HepG2 (cell line): ENCODE results near the gene GAL3ST1. TPM values are rescaled to one million over a fixed set of nuclear protein-coding genes. Genes with fewer than 3 reads are reported as not detected.
A peak's percentile ranks its signal among the peaks of the same experiment; 100 is the strongest.

Experiments used
- ARHGAP35 ChIP-seq: sonication (generic); formaldehyde crosslinking; IDR thresholded peaks from 2 replicates; pipeline ENCODE4 v1.9.0; 2022; ENCODE audit warnings: mild to moderate bottlenecking, inconsistent platforms, moderate library complexity, missing genetic modification reagents, borderline replicate concordance
- ARNTL ChIP-seq: sonication (generic); formaldehyde crosslinking; IDR thresholded peaks from 2 replicates; pipeline ENCODE4 v1.4.0; 2020; ENCODE audit warnings: mild to moderate bottlenecking, missing genetic modification reagents
- CREB1 ChIP-seq, 2 experiments: fragments of 450-650 bp in 1 of 2; IDR thresholded peaks; 2 replicates each; pipeline ENCODE4 v1.6.1; 2016 to 2017; ENCODE audit warnings: control low read depth in 1 of 2, mild to moderate bottlenecking in 1 of 2, missing compliant biosample characterization in 1 of 2, missing genetic modification characterization in 1 of 2
- EP300 ChIP-seq, 3 experiments: sonication (generic) in 1 of 3; formaldehyde crosslinking in 1 of 3; IDR thresholded peaks; 2 replicates each; pipeline versions ENCODE4 v1.5.1 to v1.6.1; 2011 to 2020; ENCODE audit warnings: low read depth in 2 of 3, low read length in 2 of 3, borderline replicate concordance in 1 of 3, improper control_type of control experiment in 1 of 3, mild to moderate bottlenecking in 1 of 3, missing genetic modification reagents in 1 of 3, moderate library complexity in 1 of 3
- ESRRA ChIP-seq: sonication (generic); formaldehyde crosslinking; IDR thresholded peaks from 2 replicates; pipeline ENCODE4 v1.5.1; 2020; ENCODE audit warnings: mild to moderate bottlenecking, low read depth, missing genetic modification reagents
- HDAC6 ChIP-seq: fragments of 200-600 bp; sonication (generic); IDR thresholded peaks from 2 replicates; pipeline ENCODE4 v1.7.0; 2017; ENCODE audit warnings: mild to moderate bottlenecking, antibody characterized with exemption, low read length, low read depth
- MLLT10 ChIP-seq: sonication (generic); formaldehyde crosslinking; IDR thresholded peaks from 2 replicates; pipeline ENCODE4 v1.4.0; 2020; ENCODE audit warnings: missing genetic modification reagents
- SAP130 ChIP-seq: IDR thresholded peaks from 2 replicates; pipeline ENCODE4 v1.6.1; 2016; ENCODE audit warnings: low read depth
- SMAD1 ChIP-seq: sonication (generic); formaldehyde crosslinking; IDR thresholded peaks from 2 replicates; pipeline ENCODE4 v1.4.0; 2020; ENCODE audit warnings: missing genetic modification reagents, low read depth, mild to moderate bottlenecking, borderline replicate concordance
- SOX6 ChIP-seq, 2 experiments: fragments of 450-650 bp in 1 of 2; sonication (generic) in 1 of 2; formaldehyde crosslinking in 1 of 2; IDR thresholded peaks; 2 replicates each; pipeline versions ENCODE4 v1.4.0 to v1.6.1; 2017 to 2020; ENCODE audit warnings: antibody characterized with exemption in 1 of 2, mild to moderate bottlenecking in 1 of 2, missing genetic modification reagents in 1 of 2
- TMF1 ChIP-seq: sonication (generic); formaldehyde crosslinking; IDR thresholded peaks from 2 replicates; pipeline ENCODE4 v1.8.1; 2022; ENCODE audit warnings: low read depth, missing genetic modification reagents
- ZFX ChIP-seq: sonication (generic); formaldehyde crosslinking; IDR thresholded peaks from 2 replicates; pipeline ENCODE4 v1.4.0; 2020; ENCODE audit warnings: mild to moderate bottlenecking, low read depth, missing genetic modification reagents, moderate library complexity
- ZNF180 ChIP-seq: sonication (generic); formaldehyde crosslinking; IDR thresholded peaks from 2 replicates; pipeline ENCODE4 v1.4.0; 2020; ENCODE audit warnings: low read depth, missing genetic modification reagents, borderline replicate concordance
- ZNF432 ChIP-seq: sonication (generic); formaldehyde crosslinking; IDR thresholded peaks from 2 replicates; pipeline ENCODE4 v1.5.0; 2020; ENCODE audit warnings: missing genetic modification reagents, mild to moderate bottlenecking, borderline replicate concordance
- ZNF496 ChIP-seq: sonication (generic); formaldehyde crosslinking; IDR thresholded peaks from 2 replicates; pipeline ENCODE4 v1.8.1; 2023; ENCODE audit warnings: mild to moderate bottlenecking, moderate library complexity, missing genetic modification reagents; ENCODE audit not compliant: insufficient replicate concordance
- polyA plus RNA-seq, 8 experiments: library from polyadenylated mRNA; depleted of rRNA in 3 of 8; stranded (reverse) in 7 of 8; unstranded in 1 of 8; fragments of >200 nt; fragmentation: Illumina TruSeq in 4 of 8; extraction: Trizol in 4 of 8; gene quantifications; 2 replicates each; pipeline versions ENCODE4 v1.2.1 to v1.2.3, GENCODE V29; 2011 to 2016; ENCODE audit warnings: low read depth in 4 of 8, missing spikeins in 1 of 8, mixed read lengths in 1 of 8; ENCODE audit not compliant: insufficient read depth in 1 of 8
- total RNA-seq, 5 experiments: library from RNA; depleted of rRNA; stranded (reverse); fragments of >200 nt; fragmentation: Illumina TruSeq; extraction: Trizol; gene quantifications; 2 replicates each; pipeline ENCODE4 v1.2.3, GENCODE V29; 2016; ENCODE audit warnings: low read depth in 1 of 5
- TF ChIP-seq, protein P1 (sequence below): sonication (generic); formaldehyde crosslinking; IDR thresholded peaks from 2 replicates; pipeline ENCODE4 v1.8.0; 2022; ENCODE audit warnings: mild to moderate bottlenecking, missing genetic modification reagents, borderline replicate concordance
- TF ChIP-seq, protein P2 (sequence below), 2 experiments: sonication (generic) in 1 of 2; formaldehyde crosslinking in 1 of 2; IDR thresholded peaks; 2 replicates each; pipeline versions ENCODE4 v1.4.0 to v1.6.1; 2016 to 2020; ENCODE audit warnings: borderline replicate concordance in 1 of 2, low read depth in 1 of 2, mild to moderate bottlenecking in 1 of 2, missing genetic modification reagents in 1 of 2
- TF ChIP-seq, protein P3 (sequence below): sonication (generic); formaldehyde crosslinking; IDR thresholded peaks from 2 replicates; pipeline ENCODE4 v1.5.1; 2020; ENCODE audit warnings: mild to moderate bottlenecking, missing genetic modification reagents, moderate library complexity

The GAL3ST1 gene
- total and polyA plus RNA-seq, 2 of the 13 experiments (the other 11 are each of a cell fraction or from before 2014, with no cell fraction given): 4.4 to 14.7 TPM

DNA sequence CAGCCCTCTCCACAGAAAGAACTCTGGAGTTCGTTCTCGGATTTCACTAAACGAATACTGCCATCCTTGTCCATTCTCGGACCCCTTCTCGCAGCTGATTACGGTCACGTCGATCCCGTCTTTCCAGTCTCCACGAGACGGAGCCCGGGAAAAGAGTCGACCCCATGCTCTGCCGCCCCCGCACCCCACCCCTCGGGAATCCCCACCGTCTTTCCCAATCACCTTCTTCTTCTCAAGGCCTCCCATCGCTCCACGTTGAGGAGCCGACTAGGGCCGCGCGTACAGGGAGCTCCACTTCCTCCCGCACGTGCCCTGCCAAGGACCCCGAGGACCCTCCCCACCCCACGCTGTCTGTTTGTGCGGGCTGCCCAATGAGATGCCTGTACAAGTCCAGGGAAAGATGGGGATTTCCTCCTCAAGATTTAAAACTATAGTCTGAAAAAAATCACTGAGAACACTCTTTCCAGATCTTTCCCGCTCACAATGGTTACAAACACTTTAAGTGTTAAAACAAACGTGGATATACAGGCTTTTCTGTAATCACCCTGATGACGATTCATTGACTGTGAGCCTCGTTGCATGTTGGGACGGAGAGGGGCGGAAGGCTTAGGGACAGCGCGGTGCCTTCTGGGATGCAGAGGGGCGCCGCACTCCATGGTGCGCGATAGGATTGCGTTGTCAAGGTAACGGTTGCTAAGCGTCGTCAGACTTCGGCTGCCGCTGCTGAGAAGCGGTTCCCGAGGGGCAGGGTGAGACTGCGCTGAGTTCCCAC is 17.3 kb upstream of the GAL3ST1 start, which contains the start of gene PES1 (continued):
- 0 out of 4 replicates have a peak, but pooled peaks of 1 of the 2 experiments have one; percentile 11 for TF ChIP-seq EP300 (IDR thresholded peaks at IDR 0.05; ENCODE audit: low read depth in 2 of 2, low read length in 2 of 2)
- no peak for TF ChIP-seq EP300 (CRISPR knock-in tag; IDR thresholded peaks at IDR 0.05; ENCODE audit: borderline replicate concordance)
- TF ChIP-seq, protein P1, sequence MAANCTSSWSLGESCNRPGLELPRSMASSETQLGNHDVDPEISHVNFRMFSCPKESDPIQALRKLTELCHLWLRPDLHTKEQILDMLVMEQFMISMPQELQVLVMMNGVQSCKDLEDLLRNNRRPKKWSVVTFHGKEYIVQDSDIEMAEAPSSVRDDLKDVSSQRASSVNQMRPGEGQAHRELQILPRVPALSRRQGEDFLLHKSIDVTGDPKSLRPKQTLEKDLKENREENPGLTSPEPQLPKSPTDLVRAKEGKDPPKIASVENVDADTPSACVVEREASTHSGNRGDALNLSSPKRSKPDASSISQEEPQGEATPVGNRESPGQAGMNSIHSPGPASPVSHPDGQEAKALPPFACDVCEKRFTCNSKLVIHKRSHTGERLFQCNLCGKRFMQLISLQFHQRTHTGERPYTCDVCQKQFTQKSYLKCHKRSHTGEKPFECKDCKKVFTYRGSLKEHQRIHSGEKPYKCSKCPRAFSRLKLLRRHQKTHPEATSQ (CRISPR knock-in tag): 0 out of 2 replicates have a peak, but pooled peaks have one; percentile 33
- no peak for TF ChIP-seq ZNF496
- TF ChIP-seq, protein P2, sequence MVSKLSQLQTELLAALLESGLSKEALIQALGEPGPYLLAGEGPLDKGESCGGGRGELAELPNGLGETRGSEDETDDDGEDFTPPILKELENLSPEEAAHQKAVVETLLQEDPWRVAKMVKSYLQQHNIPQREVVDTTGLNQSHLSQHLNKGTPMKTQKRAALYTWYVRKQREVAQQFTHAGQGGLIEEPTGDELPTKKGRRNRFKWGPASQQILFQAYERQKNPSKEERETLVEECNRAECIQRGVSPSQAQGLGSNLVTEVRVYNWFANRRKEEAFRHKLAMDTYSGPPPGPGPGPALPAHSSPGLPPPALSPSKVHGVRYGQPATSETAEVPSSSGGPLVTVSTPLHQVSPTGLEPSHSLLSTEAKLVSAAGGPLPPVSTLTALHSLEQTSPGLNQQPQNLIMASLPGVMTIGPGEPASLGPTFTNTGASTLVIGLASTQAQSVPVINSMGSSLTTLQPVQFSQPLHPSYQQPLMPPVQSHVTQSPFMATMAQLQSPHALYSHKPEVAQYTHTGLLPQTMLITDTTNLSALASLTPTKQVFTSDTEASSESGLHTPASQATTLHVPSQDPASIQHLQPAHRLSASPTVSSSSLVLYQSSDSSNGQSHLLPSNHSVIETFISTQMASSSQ (IDR thresholded peaks at IDR 0.05; ENCODE audit: low read depth): peak; percentile 59; the same call in 1 of the 2 replicates
- TF ChIP-seq, protein P2 (CRISPR knock-in tag; IDR thresholded peaks at IDR 0.05; ENCODE audit: borderline replicate concordance): peak; percentile 50; the same call in 1 of the 2 replicates
- TF ChIP-seq MLLT10: no peak
- TF ChIP-seq CREB1 (IDR thresholded peaks at IDR 0.05): peak; percentile 96
- TF ChIP-seq CREB1 (CRISPR knock-in tag; IDR thresholded peaks at IDR 0.05): peak; percentile 99
- TF ChIP-seq HDAC6: peak; percentile 95; the same call in 1 of the 2 replicates
- TF ChIP-seq ZNF180 (CRISPR knock-in tag): no peak
- TF ChIP-seq TMF1 (CRISPR knock-in tag): no peak
- no peak for TF ChIP-seq SOX6 (IDR thresholded peaks at IDR 0.05)
- peak; percentile 65 for TF ChIP-seq SOX6 (CRISPR knock-in tag; IDR thresholded peaks at IDR 0.05)
- TF ChIP-seq ARNTL (CRISPR knock-in tag): peak; percentile 94
- TF ChIP-seq ESRRA: peak; percentile 27; the same call in 1 of the 2 replicates
- peak; percentile 88 for TF ChIP-seq ZFX (CRISPR knock-in tag)
- TF ChIP-seq, protein P3, sequence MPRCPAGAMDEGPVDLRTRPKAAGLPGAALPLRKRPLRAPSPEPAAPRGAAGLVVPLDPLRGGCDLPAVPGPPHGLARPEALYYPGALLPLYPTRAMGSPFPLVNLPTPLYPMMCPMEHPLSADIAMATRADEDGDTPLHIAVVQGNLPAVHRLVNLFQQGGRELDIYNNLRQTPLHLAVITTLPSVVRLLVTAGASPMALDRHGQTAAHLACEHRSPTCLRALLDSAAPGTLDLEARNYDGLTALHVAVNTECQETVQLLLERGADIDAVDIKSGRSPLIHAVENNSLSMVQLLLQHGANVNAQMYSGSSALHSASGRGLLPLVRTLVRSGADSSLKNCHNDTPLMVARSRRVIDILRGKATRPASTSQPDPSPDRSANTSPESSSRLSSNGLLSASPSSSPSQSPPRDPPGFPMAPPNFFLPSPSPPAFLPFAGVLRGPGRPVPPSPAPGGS: 0 out of 2 replicates have a peak, but pooled peaks have one; percentile 12
- peak; percentile 46; the same call in 1 of the 2 replicates for TF ChIP-seq SMAD1 (CRISPR knock-in tag)
- 0 out of 2 replicates have a peak, but pooled peaks have one; percentile 34 for TF ChIP-seq ARHGAP35 (CRISPR knock-in tag)
- TF ChIP-seq SAP130: peak; percentile 98
- TF ChIP-seq ZNF432: no peak
